ENCODE data around the gene PLTP.
"Not testable (repeated sequence)": the region's sequence is repeated elsewhere in the genome, so short reads cannot be mapped to it uniquely, and the experiment has no call there.

PLTP gene

DNA sequence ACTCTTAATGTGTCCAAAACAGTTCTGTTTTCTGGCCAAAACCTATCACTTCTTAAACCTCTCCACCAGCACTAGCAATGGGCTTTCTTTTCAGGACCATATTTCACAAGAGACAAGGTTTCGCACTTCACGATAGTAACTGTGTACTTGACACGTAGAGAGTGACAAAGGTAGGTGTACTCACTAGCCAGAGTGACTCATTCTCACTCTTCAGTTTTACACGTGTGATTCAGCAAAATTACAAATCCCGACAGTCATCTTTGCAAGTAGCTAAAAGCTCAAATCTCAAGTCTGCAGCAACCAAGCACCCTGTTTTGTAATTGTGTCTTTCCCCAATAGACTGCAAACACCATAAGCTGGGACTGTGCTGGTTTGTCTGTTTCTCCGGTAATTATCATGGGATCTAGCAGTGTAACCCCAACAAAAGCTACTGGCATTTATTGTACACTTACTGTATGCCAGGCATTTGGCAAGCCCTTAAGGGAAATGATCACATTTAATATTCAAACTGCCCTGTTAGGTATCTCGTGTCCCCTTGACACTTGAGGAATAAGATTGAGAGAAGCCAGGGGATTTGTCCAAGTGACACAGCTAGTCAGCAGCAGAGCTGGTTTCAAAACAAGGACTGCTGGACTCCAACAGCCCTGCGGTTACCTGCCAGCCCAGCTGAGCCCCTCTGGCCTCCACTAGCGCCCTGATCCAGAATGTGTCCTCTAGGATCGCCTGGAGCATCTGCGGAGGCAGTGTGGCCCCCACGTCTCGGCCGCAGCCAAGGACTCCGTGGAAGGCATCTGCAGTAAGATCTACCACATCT lies 32.4 kb upstream of the PLTP start:
- ATAC-seq: peak; percentile 86 to 87

DNA sequence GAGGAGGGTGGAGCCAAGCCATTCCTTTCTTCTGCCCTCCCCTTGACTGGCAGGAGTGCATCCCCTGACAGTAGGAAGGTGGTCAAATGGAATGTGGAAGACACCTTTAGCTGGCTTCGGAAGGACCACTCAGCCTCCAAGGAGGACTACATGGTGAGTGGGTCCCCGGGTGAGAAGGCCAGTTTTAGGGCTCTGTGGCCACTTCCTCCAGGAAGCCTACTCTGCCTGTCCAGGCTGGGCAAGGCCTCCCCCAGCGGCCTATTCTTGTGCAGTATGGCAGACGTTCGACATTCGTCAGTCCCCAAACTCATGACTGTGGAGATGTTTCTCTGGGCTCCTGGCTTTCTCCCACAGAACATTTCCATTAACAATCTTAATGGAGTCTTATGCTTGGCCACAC lies 31.7 kb upstream of the PLTP start:
- no peak for ATAC-seq

DNA sequence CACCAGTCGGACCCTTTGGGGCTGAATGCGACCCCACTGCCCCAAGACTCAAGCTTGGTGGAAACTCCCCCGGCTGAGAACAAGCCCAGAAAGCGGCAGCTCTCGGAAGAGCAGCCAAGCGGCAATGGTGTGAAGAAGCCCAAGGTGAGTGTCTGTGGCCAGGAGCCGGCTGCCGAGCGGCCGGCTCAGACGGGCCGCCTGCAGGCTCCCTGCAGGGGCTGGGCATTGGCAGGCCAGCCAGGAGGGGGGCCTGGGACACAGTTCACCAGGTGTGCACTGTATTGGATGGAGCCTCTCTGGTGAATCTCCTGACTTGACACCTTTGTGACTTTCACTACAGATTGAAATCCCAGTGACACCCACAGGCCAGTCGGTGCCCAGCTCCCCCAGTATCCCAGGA lies 28.5 kb upstream of the PLTP start:
- no peak for ATAC-seq

DNA sequence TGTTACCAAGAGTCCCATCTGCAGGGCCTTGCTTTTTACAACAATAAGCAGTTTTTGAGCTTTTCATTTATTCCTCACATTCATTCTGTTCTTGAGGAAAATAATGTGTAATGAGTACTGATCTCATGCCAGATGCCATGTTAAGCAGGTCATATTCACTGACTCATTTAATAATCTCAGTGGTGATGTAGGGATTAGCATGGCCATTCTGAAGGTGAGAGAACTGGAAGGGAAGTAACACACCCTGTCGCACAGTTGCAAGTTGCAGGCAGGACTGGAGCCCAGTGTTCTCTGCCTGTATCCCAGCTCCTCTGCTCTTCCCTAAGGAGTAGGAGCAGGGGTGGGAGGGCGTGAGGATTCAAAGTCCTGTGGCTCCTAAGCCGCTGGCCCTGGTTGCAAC lies 28.1 kb upstream of the PLTP start:
- ATAC-seq: no peak

DNA sequence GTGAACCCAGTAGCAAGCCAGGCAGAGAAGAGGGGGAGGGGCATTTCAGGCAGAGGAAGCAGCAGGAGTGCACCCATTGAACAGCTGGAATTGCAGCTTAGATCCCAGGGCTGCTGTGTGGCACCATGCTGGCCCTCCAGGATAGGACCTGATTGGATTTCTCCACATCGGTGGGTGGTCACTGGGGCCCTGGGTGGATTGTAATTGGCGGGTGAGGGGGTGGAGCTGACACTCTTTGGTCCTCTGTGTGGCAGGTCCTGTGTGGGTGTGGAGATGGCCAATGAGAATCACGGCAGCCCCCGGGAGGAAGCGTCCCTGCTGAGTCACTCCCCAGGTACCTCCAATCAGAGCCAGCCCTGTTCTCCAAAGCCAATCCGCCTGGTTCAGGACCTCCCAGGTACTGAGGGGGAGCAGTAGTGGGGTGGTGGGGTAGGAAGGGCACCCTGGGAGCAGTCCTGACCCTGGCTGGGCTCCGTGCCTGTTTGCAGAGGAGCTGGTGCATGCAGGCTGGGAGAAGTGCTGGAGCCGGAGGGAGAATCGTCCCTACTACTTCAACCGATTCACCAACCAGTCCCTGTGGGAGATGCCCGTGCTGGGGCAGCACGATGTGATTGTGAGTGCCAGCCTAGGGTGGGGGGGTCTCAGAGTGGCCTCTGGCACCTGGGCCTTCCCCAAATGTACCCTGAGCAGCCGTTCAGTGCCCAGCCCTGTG lies 26.9 kb upstream of the PLTP start:
- ATAC-seq: no peak

DNA sequence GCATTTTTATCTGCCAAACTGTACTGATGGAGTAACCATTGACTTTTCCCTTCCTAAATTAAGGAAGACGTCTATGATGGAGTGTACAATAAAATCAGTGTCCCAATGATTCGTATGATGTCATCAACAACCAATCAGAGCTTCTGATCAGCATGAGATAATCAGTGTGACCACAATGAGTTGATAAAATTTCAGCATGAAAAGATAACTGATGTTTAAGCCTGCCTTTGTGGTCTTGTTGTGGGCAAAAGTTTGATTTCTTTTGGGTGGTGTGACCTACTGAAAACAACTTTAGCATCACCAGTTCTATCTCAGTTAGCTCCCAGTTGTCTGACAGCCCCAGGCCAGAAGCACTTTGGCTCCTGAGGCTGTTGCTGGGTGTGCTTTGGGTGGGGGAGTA lies 25.8 kb upstream of the PLTP start:
- no peak for ATAC-seq

DNA sequence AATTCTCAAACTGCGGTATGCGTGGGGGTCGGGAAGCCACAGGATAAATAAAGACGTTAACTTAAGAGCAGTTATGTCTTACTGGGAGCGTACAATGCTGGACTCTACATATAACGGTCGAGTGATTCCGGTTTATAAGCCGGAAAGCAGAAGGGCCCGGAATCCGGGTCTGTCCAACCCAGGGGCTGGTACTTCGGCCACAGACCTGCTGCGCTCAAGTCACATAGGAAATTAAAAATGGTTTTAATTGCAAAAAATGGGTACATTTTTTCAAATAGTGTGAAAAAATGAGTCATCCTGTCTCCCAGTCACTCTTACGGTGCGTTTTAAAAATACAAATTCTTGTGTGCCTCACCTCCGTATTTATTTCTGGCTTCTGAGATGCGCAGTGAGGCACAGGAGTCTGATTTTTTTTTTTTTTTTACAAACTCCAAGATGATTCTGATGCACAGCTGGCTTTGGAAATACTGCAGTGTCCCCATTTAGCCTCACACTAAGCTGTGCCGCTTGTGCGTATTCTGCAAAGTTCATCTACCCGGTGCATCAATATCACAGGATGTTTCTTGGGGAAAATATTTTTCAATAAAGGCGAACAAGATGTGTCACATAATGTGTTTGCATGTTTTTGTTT lies 23.6 kb upstream of the PLTP start:
- peak in 1 of 2 donors; percentile 4 for ATAC-seq

DNA sequence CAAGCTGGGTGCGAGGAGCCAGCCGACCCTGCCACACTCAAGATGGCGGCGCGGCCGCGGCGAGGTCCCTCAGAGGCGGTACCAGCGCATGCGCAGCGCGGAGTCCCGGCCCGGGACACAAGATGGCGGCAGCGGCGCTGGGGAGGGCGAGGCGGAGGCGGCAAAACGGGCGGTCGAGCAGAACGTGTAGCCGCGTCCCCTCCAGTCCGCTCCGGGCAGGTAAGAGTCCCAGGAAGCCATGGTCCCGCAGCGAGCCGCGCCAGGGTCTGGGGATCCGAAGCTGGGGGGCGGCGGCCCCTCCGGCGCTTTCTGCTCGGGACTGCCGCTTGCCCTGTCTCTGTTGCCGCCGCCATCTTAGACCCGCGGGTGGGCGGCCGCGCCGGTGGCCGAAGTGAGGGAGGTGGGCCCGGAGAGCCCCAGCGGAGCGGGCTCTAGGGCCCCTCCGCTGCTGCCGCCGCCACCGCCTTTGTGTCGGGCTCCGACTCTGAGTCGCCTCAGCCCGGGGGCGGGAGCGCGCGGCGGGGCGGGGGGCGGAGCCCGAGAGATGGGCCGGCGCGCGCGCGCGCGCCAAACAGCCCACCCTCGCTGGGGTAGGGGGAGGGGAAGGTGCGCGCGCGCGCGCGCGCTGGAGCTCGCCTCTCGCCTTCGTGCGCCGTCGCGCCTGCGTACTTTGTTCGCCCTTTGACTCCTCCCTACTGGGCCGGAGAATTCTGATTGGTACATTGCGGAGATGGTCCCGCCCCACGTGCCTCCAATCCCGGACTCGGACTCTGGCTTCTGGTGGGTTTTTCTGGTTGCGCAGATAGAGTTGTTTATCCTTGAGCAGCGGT lies 22.8 kb upstream of the PLTP start, which contains the start of gene PCIF1:
PCIF1 (plus strand) TSS at position 98 of the 830 bp plus-strand sequence. CDS start 4,317 bp downstream, outside the sequence.
- ATAC-seq: peak; percentile 80 to 83

DNA sequence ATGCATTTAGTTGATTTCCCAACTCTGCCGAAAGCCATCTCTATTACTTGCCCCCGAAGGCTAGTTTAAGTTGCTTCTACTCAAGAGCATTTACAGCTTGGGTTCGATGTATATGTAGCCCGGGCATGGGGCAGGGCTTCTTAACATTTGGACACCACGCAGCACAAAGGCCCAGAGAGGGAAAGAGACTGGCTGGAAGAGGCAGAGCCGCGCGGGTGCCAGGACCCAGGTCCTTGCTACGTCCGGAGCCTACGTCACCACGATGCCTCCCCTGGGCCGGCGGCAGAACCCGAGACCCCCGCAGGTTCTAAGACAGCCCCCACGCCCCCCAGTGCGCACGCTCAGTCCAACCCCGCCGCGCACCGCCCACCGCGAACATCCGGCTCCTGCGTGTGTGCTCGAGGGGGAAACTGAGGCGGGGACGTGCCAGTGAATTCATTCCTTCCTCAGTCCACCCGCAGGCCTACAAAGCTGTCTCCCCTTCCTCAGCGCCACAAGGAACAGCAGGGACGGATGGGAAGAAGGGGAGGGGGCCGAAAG lies 22.2 kb upstream of the PLTP start:
- peak; percentile 3 to 7 for ATAC-seq

DNA sequence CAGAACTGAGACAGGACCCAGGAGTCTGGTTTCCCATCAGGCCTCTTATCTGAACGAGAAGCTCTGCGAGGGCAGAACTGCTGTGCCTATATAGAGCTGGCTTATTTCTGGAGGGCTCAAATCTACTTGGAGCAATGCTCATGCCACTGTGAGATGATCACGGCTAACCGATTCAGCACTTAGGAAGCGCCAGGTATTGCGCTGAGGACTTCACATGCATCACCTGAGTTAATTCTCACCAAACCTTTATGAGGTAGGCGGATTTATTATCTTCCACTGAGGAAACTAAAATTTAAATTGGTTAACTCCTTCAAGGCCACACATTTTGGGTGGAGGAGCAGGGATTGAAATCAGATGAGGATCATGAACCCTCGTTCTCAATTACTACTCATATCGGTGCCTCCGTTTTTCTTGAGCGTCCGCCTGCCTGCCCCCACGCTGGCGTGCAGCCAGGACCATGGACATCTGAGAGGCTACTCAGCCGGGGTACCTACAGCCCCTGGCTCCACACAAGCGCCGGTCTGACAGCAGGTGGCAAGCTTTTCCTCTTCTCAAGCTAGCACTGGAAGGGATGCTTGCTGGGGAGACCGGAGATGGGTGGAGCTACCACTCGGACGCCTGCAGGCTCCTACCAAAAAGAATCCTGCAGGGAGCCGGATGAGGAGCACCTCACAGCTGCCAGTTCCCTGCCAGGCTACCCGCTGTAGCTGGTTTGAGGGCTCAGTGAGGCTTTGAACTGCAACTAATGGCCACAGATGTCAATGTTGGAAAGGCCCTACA lies 21.5 kb upstream of the PLTP start:
- ATAC-seq: peak in 1 of 2 donors; percentile 4

DNA sequence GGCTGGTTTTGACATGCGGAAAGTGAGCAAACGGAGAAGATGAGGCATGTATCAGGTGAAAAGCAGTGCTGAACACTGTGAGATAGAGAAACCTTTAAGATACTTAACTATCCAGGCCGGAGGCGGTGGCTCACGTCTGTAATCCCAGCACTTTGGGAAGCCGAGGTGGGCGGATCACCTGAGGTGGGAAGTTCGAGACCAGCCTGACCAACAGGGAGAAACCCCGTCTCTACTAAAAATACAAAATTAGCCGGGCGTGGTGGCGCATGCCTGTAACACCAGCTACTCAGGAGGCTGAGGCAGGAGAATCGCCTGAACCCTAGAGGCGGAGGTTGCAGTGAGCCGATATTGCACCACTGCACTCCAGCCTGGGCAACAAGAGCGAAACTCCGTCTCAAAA lies 19.7 kb upstream of the PLTP start:
- ATAC-seq: not testable (repeated sequence)

DNA sequence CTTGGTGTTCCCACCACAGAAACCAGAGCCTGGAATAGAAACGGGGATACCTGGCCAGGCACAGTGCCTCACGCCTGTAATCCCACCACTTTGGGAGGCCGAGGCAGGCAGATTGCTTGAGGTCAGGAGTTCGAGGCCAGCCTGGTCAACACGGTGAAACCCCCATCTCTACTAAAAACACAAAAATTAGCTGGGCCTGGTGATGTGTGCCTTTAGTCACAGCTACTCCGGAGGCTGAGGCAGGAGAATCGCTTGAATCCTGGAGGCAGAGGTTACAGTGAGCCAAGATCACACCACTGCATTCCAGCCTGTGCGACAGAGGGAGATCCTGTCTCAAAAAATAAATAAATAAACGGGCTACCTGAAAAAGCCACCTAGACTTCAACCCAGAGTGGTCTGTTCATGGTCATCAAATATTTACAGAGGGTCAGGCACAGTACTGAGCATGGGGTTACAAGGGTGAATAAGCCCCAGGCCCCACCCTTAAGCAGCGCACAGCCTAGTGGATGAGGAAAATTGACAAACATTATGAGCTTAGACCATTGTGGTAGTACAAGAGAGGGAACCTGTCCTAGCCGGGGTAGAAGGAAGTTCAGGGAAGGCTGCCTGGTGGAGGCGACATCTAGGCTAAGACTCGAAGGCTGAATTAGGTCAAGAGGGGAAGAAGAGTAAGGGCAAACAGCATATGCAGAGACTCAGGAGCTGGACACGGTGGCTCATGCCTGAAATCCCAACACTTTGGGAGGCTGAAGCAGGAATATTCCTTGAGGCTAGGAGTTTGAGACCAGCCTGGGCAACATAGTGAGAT lies 15.3 kb upstream of the PLTP start:
- no peak for ATAC-seq

DNA sequence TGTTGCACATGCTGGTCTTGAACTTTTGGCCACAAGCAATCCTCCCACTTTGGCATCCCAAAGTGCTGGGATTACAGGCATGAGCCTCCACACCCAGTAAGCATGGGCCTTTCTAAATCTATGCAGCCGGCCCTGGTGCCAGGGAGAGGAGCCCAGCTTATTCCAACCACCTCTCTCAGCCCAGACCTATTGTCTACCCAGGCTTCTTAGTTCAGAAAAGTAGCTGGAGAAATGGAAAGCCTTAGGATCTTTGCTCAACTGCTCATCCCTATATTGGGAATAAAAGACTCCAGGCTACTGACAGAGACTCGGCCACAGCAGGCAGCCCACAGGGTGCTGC lies 14.7 kb upstream of the PLTP start:
- no peak for ATAC-seq

DNA sequence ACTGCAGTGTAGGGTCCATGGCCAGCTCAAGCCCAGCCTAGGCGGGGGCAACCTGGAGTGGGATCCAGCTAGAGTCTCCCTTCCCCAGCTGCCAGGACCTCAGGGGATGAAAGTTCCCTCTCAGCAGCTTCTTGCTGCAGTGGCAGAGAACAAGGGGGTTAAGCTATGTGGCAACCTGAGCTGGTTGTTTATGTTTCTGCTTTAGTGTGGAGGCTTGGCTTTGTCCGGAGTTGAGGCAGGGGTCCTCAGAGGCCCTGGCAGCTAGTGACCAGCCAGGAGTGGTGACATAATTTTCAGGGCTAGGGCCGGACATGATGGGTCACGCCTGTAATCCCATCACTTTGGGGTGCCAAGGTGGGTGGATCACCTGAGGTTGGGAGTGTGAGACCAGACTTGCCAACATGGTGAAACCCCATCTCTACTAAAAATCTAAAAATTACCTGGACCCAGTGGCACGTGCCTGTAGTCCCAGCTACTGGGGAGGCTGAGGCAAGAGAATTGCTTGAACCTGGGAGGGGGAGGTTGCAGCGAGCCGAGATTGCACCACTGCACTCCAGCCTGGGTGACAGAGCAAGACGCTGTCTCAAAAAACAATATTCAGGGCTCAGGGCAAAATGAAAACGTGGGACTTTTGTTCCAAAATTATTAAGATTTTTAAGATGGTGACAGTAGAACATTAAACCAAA lies 14.0 kb upstream of the PLTP start:
- no peak for ATAC-seq

DNA sequence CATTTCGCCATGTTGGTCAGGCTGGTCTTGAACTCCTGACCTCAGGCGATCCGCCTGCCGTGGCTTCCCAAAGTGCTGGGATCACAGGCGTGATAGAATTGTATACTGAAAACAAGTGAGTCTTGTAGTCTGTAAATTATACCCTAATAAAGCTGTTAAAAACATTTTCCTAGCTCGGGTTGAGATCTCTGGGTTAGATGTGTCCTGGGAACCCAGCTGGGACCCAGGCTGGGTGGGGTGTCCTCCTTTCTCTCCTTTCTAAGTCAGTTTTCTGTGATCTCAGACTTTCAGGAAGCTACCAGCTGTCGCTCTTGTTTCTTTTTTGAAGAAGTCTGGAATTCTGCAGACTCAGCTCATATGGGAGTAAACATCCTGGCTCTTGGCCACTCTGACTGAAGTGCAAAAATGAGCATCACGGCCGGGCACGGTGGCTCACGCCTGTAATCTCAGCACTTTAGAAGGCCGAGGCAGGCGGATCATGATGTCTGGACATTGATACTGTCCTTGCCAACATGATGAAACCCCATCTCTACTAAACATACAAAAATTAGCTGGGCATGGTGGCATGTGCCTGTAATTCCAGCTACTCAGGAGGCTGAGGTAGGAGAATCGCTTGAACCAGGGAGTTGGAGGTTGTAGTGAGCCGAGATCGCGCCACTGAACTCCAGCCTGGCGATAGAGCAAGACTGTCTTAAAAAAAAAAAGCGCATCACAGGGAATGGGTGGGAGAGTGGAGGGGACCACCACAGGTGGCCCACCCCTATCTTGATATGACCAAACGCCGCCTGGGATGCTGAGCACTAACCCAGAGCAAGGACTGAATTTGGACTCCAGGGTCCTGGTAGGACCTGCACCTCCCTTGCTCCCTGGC lies 12.7 kb upstream of the PLTP start:
- no peak for ATAC-seq

DNA sequence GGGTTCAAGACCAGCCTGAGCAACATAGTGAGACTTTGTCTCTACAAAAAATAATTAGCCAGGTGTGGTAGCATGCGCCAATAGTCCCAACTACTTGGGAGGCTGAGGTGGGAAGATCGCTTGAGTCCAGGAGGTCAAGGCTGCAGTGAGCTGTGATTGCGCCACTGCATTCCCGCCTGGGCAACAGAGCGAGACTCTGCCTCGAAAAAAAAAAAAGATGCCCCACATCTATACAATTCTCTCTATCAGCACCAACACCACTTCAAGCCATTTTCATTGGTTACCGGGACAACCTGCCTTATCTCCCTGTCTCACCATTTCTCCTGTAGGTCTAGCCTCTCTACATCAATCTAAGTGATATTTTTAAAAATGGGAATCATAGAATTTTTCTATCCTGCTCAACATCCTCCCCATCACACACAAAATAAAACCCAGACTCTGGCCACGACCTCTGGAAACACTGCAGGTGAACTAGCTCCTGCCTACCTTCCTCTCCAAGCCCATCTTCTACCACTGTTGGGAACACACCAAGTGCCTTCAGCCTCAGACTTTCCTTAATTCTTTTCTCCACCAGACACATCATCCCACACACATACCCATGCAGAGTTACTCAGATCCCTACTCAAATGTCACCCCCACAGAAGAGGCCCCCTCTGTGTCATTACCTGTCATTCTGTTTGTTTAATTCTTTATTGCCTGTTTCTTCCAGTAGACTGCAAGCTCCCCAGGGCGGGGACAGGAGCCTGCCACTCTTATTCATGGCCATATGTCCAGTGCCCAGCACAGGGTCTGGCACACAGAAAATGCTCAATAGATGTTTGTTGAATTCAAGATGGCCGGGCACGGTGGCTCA lies 9.6 kb upstream of the PLTP start:
- no peak for ATAC-seq

DNA sequence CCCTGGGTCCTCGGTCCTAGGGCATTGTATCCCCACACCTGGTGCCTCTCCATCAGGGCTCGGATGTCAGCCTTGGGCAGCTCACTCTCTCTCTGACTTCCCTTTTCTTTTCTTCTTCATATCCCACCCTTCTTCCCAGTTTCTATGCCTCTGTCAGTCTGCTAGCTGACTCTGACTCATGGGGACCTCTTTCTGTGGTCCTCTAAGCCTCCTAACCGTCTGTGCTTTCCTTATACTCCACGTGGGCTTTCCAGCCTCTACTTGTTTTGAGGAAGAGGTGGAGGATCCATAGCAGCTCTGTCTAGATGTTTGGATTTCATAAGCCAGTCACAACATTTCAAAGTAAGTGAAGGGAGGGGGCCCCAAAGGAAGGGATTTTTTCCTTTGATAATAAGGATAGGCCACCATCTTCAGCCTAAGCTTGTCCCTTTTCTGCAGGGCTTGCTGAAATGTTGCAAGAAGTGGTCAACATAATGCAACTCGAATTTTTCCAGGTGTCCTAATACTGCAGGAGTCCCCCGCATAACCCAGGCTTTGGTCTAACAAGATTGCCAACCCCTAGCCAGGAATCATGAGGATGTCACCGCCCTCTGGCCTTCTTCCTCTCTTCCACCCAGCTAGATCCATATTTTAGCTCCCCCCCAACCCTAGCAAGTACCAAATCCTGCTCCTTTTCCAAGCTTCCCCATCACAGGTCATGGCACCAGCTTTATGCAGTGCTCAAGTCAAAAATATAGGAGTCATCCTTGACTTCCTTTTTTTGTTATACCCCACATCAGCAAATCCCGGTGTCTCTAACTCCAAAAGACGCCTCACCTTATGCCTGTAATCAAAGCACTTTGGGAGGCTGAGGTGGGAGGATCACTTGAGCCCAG lies 8.7 kb upstream of the PLTP start:
- ATAC-seq: no peak

All from activated CD4-positive, CD25-positive, alpha-beta regulatory T cell treated with anti-CD3 and anti-CD28 coated beads, Interleukin-2, amount 50 U/mL, for 24 hours (primary cell).